Progenitor cell of endocrine pancreas (in vitro differentiated cells): ENCODE measurements around the gene FRK. TPM values are rescaled to one million over a fixed set of nuclear protein-coding genes. Genes with fewer than 3 reads are reported as not detected.

Source experiments
- DNase-seq: peaks from one replicate; pipeline ENCODE4 v3.0.0; 2021; ENCODE audit warnings: low spot score; ENCODE audit not compliant: unreplicated experiment
- H3K27ac Mint-ChIP-seq: 2 replicates; pipeline ENCODE4 v1.8.0; 2021; ENCODE audit warnings: mild to moderate bottlenecking, moderate library complexity, mixed read lengths
- H3K27me3 Mint-ChIP-seq: 2 replicates; pipeline ENCODE4 v1.8.0; 2021; ENCODE audit warnings: mixed read lengths
- H3K36me3 Mint-ChIP-seq: 2 replicates; pipeline ENCODE4 v1.8.0; 2022; ENCODE audit warnings: mixed read lengths; ENCODE audit not compliant: insufficient read depth
- H3K4me1 Mint-ChIP-seq: 2 replicates; pipeline ENCODE4 v1.8.0; 2021; ENCODE audit warnings: low read depth, mixed read lengths
- H3K4me3 Mint-ChIP-seq: 2 replicates; pipeline ENCODE4 v1.8.0; 2021; ENCODE audit warnings: low read depth, mild to moderate bottlenecking, moderate library complexity, mixed read lengths
- H3K9me3 Mint-ChIP-seq: 2 replicates; pipeline ENCODE4 v1.8.0; 2021; ENCODE audit warnings: low read depth, mixed read lengths
- CTCF ChIP-seq: fragments of 200-600 bp; sonication (generic); IDR thresholded peaks from one replicate; pipeline ENCODE4 v1.5.0; 2021; ENCODE audit warnings: antibody characterized with exemption, mild to moderate bottlenecking; ENCODE audit not compliant: unreplicated experiment
- long read RNA-seq: library from polyadenylated mRNA; unstranded; transcript quantifications from one replicate; pipeline ENCODE4 v2.0.0, GENCODE V29; 2020
- total RNA-seq: library from RNA; stranded (reverse); gene quantifications from 2 replicates; pipeline ENCODE4 v1.2.1, GENCODE V29; 2021

FRK gene
- 8.6 and 8.8 TPM in 2 replicates for total RNA-seq
- long read RNA-seq, full-length matches to known transcripts = 31 of 44 reads
- long read RNA-seq, partial matches to known transcripts = 4 of 44 reads
- long read RNA-seq, other reads (novel, unspliced or antisense) = 9 of 44 reads

GRCh38 chr6:116060572-116061283, at the start of gene FRK:
TSS of gene FRK (minus strand) at chr6:116060891. CDS start at chr6:116060311, 580 bp downstream.
- no peaks in the 10 kb centered on the region for H3K9me3 Mint-ChIP-seq
- H3K36me3 Mint-ChIP-seq = no peaks in the 10 kb centered on the region
- no peaks in the 10 kb centered on the region for H3K27me3 Mint-ChIP-seq
- peak; percentile 28 for DNase-seq
- H3K4me1 Mint-ChIP-seq = peaks cover 42% of the 10 kb centered on the region
- H3K27ac Mint-ChIP-seq = peak within 1 kb of the TSS; percentile 95
- TF ChIP-seq CTCF = peak; percentile 60
- peak within 1 kb of the TSS; percentile 84 for H3K4me3 Mint-ChIP-seq

GRCh38 chr6:116108836-116109235, 48.1 kb upstream of the FRK start:
- H3K4me1 Mint-ChIP-seq = peaks cover 47% of the 10 kb centered on the region
- H3K27ac Mint-ChIP-seq = no peak overlapping the region
- H3K36me3 Mint-ChIP-seq = peaks cover 30% of the 10 kb centered on the region

GRCh38 chr6:116106146-116106545, 45.5 kb upstream of the FRK start:
- Mint-ChIP-seq H3K4me1 (peaks cover 61% of the 10 kb centered on the region), H3K27me3 (no peaks in the 10 kb centered on the region), H3K4me3 (no peak overlapping the region), H3K9me3 (no peaks in the 10 kb centered on the region), H3K27ac (peak overlapping the region; percentile 38), H3K36me3 (peaks cover 17% of the 10 kb centered on the region)
- DNase-seq = no peak
- no peak for TF ChIP-seq CTCF

More at GRCh38 chr6:116108836-116109235, 48.1 kb upstream of the FRK start:
- no peak for TF ChIP-seq CTCF
- Mint-ChIP-seq H3K9me3 (no peaks in the 10 kb centered on the region), H3K27me3 (no peaks in the 10 kb centered on the region), H3K4me3 (no peak overlapping the region)
- no peak for DNase-seq

GRCh38 chr6:116105247-116105646, 44.6 kb upstream of the FRK start:
- Mint-ChIP-seq H3K9me3 (no peaks in the 10 kb centered on the region), H3K27me3 (no peaks in the 10 kb centered on the region), H3K4me1 (peaks cover 58% of the 10 kb centered on the region), H3K36me3 (peaks cover 15% of the 10 kb centered on the region), H3K4me3 (no peak overlapping the region), H3K27ac (peak overlapping the region; percentile 8)
- TF ChIP-seq CTCF = no peak
- no peak for DNase-seq

GRCh38 chr6:116104636-116105035, 43.9 kb upstream of the FRK start:
- no peaks in the 10 kb centered on the region for H3K9me3 Mint-ChIP-seq
- H3K4me3 Mint-ChIP-seq = no peak overlapping the region
- H3K27me3 Mint-ChIP-seq = no peaks in the 10 kb centered on the region
- peaks cover 12% of the 10 kb centered on the region for H3K36me3 Mint-ChIP-seq
- H3K27ac Mint-ChIP-seq = peak overlapping the region; percentile 8
- peaks cover 59% of the 10 kb centered on the region for H3K4me1 Mint-ChIP-seq
- no peak for DNase-seq
- TF ChIP-seq CTCF = no peak
